Dendritic cell treated with granulocyte-macrophage colony-stimulating factor and Interleukin-4, amounts not matched to agents 40 ng/mL and 50 ng/mL, for 4 days (primary cell): Measurements from ENCODE around the gene CWC25.

Experiments used
- H3K27ac Mint-ChIP-seq: one replicate; pipeline ENCODE4 v1.8.0; 2022; ENCODE audit warnings: mild to moderate bottlenecking, mixed read lengths
- H3K27me3 Mint-ChIP-seq: one replicate; pipeline ENCODE4 v1.8.0; 2022; ENCODE audit warnings: mild to moderate bottlenecking, mixed read lengths
- H3K36me3 Mint-ChIP-seq: one replicate; pipeline ENCODE4 v1.8.0; 2022; ENCODE audit warnings: low read depth, mixed read lengths
- H3K4me1 Mint-ChIP-seq: one replicate; pipeline ENCODE4 v1.8.0; 2022; ENCODE audit warnings: low read depth, mixed read lengths
- H3K4me3 Mint-ChIP-seq: one replicate; pipeline ENCODE4 v1.8.0; 2022; ENCODE audit warnings: mild to moderate bottlenecking, moderate library complexity, mixed read lengths
- H3K9me3 Mint-ChIP-seq: one replicate; pipeline ENCODE4 v1.8.0; 2022; ENCODE audit warnings: mixed read lengths
- intact Hi-C: fragments of 100-400 bp; cut with micrococcal nuclease; formaldehyde crosslinking; loops from one replicate; pipeline ENCODE4 v1.15.0; 2022

Gene CWC25

GRCh38 chr17:38824899-38825761 is at the start of gene CWC25:
Gene CWC25, minus strand, starts transcription at chr17:38825321. Its CDS starts 138 bp downstream, at chr17:38825183.
- H3K4me1 Mint-ChIP-seq: peaks cover 29% of the 10 kb centered on the region

GRCh38 chr17:38873640-38874380 is 48.7 kb upstream of the CWC25 start:
- H3K36me3 Mint-ChIP-seq: peaks cover 88% of the 10 kb centered on the region
- H3K9me3 Mint-ChIP-seq: no peaks in the 10 kb centered on the region
- H3K27ac Mint-ChIP-seq: peak overlapping the region; percentile 97
- H3K4me1 Mint-ChIP-seq: peaks cover 78% of the 10 kb centered on the region
- no peaks in the 10 kb centered on the region for H3K27me3 Mint-ChIP-seq
- no peak overlapping the region for H3K4me3 Mint-ChIP-seq
- intact Hi-C loops: no loop called here

More at GRCh38 chr17:38824899-38825761, at the start of gene CWC25:
- Mint-ChIP-seq H3K9me3 (no peaks in the 10 kb centered on the region), H3K36me3 (peaks cover 43% of the 10 kb centered on the region), H3K27ac (peak within 1 kb of the TSS; percentile 100), H3K27me3 (peaks cover 3% of the 10 kb centered on the region), H3K4me3 (peak within 1 kb of the TSS; percentile 98)
- intact Hi-C loops: loop anchor here (1.0 to 10.0 kb wide), 4 partner anchors 24 to 80 kb away; partner anchors contain the start of genes LASP1 and RPL23

- peak overlapping the region; percentile 82 for H3K4me3 Mint-ChIP-seq
- H3K27ac Mint-ChIP-seq: peak overlapping the region; percentile 97
- no peaks in the 10 kb centered on the region for H3K9me3 Mint-ChIP-seq
- H3K4me1 Mint-ChIP-seq: peaks cover 77% of the 10 kb centered on the region
- H3K27me3 Mint-ChIP-seq: no peaks in the 10 kb centered on the region
- H3K36me3 Mint-ChIP-seq: peaks cover 78% of the 10 kb centered on the region
- intact Hi-C loops: no loop called here
Observed at GRCh38 chr17:38872671-38873385, 47.7 kb upstream of the CWC25 start.

- H3K9me3 Mint-ChIP-seq: no peaks in the 10 kb centered on the region
Observed at GRCh38 chr17:38872027-38872511, 46.9 kb upstream of the CWC25 start.

GRCh38 chr17:38871247-38872015 is 46.3 kb upstream of the CWC25 start:
- Mint-ChIP-seq H3K36me3 (peaks cover 65% of the 10 kb centered on the region), H3K4me1 (peaks cover 67% of the 10 kb centered on the region), H3K9me3 (no peaks in the 10 kb centered on the region), H3K27ac (peak overlapping the region; percentile 97), H3K4me3 (peak overlapping the region; percentile 82), H3K27me3 (no peaks in the 10 kb centered on the region)
- intact Hi-C loops: no loop called here

More at GRCh38 chr17:38872027-38872511, 46.9 kb upstream of the CWC25 start:
- intact Hi-C loops: no loop called here
- H3K27ac Mint-ChIP-seq: peak overlapping the region; percentile 97
- peaks cover 73% of the 10 kb centered on the region for H3K4me1 Mint-ChIP-seq
- peaks cover 71% of the 10 kb centered on the region for H3K36me3 Mint-ChIP-seq
- H3K4me3 Mint-ChIP-seq: peak overlapping the region; percentile 82
- no peaks in the 10 kb centered on the region for H3K27me3 Mint-ChIP-seq

- Mint-ChIP-seq H3K9me3 (no peaks in the 10 kb centered on the region), H3K4me1 (peaks cover 61% of the 10 kb centered on the region), H3K36me3 (peaks cover 59% of the 10 kb centered on the region), H3K27ac (peak overlapping the region; percentile 97), H3K27me3 (no peaks in the 10 kb centered on the region), H3K4me3 (peak overlapping the region; percentile 100)
- intact Hi-C loops: loop anchor here (1.0 kb wide), 1 partner anchor 45 kb away; the partner anchor contains the start of gene CWC25
Observed at GRCh38 chr17:38870259-38871165, 45.4 kb upstream of the CWC25 start.

GRCh38 chr17:38869526-38870258 is 44.6 kb upstream of the CWC25 start, which contains the start of gene LASP1:
Gene LASP1, plus strand, starts transcription at chr17:38870058. Its CDS starts 132 bp downstream, at chr17:38870190.
- Mint-ChIP-seq H3K4me1 (peaks cover 56% of the 10 kb centered on the region), H3K27ac (peak within 1 kb of the TSS; percentile 97), H3K27me3 (no peaks in the 10 kb centered on the region), H3K4me3 (peak within 1 kb of the TSS; percentile 100), H3K36me3 (peaks cover 50% of the 10 kb centered on the region), H3K9me3 (no peaks in the 10 kb centered on the region)
- intact Hi-C loops: loop anchor here (1.0 to 5.0 kb wide), 3 partner anchors 16 to 117 kb away; partner anchors contain the start of genes CWC25, PSMB3 and RPL23

GRCh38 chr17:38868817-38869525 is 43.9 kb upstream of the CWC25 start:
- H3K9me3 Mint-ChIP-seq: no peaks in the 10 kb centered on the region
- peaks cover 3% of the 10 kb centered on the region for H3K27me3 Mint-ChIP-seq
- H3K4me3 Mint-ChIP-seq: peak overlapping the region; percentile 100
- intact Hi-C loops: loop anchor here (1.0 to 5.0 kb wide), 2 partner anchors 16 to 117 kb away; partner anchors contain the start of genes PSMB3 and RPL23
- peak overlapping the region; percentile 97 for H3K27ac Mint-ChIP-seq
- H3K36me3 Mint-ChIP-seq: peaks cover 43% of the 10 kb centered on the region
- H3K4me1 Mint-ChIP-seq: peaks cover 50% of the 10 kb centered on the region

- peaks cover 43% of the 10 kb centered on the region for H3K4me1 Mint-ChIP-seq
- H3K9me3 Mint-ChIP-seq: no peaks in the 10 kb centered on the region
- peak overlapping the region; percentile 97 for H3K27ac Mint-ChIP-seq
- H3K4me3 Mint-ChIP-seq: peak overlapping the region; percentile 100
- H3K27me3 Mint-ChIP-seq: peaks cover 5% of the 10 kb centered on the region
- intact Hi-C loops: loop anchor here (5.0 kb wide), 1 partner anchor 116 kb away; the partner anchor contains the start of gene PSMB3
- H3K36me3 Mint-ChIP-seq: peaks cover 35% of the 10 kb centered on the region
Observed at GRCh38 chr17:38867968-38868816, 43.1 kb upstream of the CWC25 start.

GRCh38 chr17:38867179-38867967 is 42.3 kb upstream of the CWC25 start:
- intact Hi-C loops: loop anchor here (5.0 kb wide), 1 partner anchor 115 kb away; the partner anchor contains the start of gene PSMB3
- peak overlapping the region; percentile 100 for H3K4me3 Mint-ChIP-seq
- no peaks in the 10 kb centered on the region for H3K9me3 Mint-ChIP-seq
- peaks cover 12% of the 10 kb centered on the region for H3K27me3 Mint-ChIP-seq
- H3K36me3 Mint-ChIP-seq: peaks cover 27% of the 10 kb centered on the region
- H3K4me1 Mint-ChIP-seq: peaks cover 34% of the 10 kb centered on the region
- peak overlapping the region; percentile 97 for H3K27ac Mint-ChIP-seq
